Activated CD8-positive, alpha-beta memory T cell treated with anti-CD3 and anti-CD28 coated beads, Interleukin-2, amount 10 ng/mL, durations not matched to agents 7 days and 5 days (primary cell): ENCODE results near the gene ADGRB2. TPM values are rescaled to one million over a fixed set of nuclear protein-coding genes. Genes with fewer than 3 reads are reported as not detected.

Source experiments
- ATAC-seq: fragments of 150-1000 bp; cut with Tn5 transposase; one replicate; pipeline ENCODE4 v1.10.0; 2021; ENCODE audit warnings: moderate library complexity
- CTCF ChIA-PET: fragments of 350-600 bp; sonication (Branson Sonifier 250); formaldehyde crosslinking; loops from one replicate; lab custom pipeline; 2021; ENCODE audit warnings: antibody characterized with exemption; lab: Charles Lee
- DNase-seq: peaks from one replicate; pipeline ENCODE4 v3.0.0-alpha.2; 2020
- H3K27ac Mint-ChIP-seq: one replicate; pipeline ENCODE4 v1.8.0; 2021; ENCODE audit warnings: mild to moderate bottlenecking, mixed read lengths
- H3K27me3 Mint-ChIP-seq: one replicate; pipeline ENCODE4 v1.8.0; 2021; ENCODE audit warnings: mixed read lengths
- H3K36me3 Mint-ChIP-seq: one replicate; pipeline ENCODE4 v1.8.0; 2021; ENCODE audit warnings: mild to moderate bottlenecking, mixed read lengths
- H3K4me1 Mint-ChIP-seq: one replicate; pipeline ENCODE4 v1.8.0; 2021; ENCODE audit warnings: mixed read lengths
- H3K4me3 Mint-ChIP-seq: one replicate; pipeline ENCODE4 v1.8.0; 2021; ENCODE audit warnings: mild to moderate bottlenecking, moderate library complexity, mixed read lengths
- H3K9me3 Mint-ChIP-seq: one replicate; pipeline ENCODE4 v1.8.0; 2022; ENCODE audit warnings: low read depth, mixed read lengths
- total RNA-seq, 2 experiments: library from RNA; stranded (reverse); gene quantifications; one replicate each; pipeline ENCODE4 v1.2.3, GENCODE V29; 2021

Gene ADGRB2
- total RNA-seq, 2 experiments from 2014 or later = 0.07 to 1.3 TPM

DNA sequence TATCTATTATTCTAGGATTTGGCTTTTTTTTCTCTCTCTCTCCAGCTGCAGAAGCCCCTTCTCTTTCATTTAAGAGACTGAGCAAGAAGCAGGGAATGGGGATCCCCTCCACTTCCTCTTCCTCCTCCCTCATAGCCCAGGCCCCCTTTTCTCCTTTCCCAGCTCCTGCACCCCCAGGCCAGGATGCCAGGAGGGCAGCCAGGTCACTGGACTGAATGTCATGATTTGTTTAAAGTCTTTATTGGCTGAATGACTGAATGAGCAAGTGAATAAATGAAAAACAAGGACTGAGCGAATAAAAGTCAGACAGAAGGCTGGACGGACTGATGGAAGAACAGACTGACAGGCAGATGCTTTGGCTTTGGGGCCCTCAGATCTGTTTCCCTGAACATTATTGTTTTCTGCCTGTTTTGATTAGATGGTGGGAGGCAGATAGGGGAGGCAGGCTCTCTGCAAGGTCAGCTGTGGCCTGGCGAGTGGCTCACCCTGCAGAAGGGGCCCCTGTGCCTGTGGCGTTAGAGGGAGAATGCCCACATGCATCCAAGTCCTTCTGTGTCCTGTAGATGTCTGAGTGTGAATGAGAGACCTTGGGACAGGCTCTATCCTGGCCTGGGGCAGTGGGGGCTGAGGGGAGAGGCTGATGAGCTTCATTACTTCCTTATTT is 20.3 kb upstream of the ADGRB2 start:
- Mint-ChIP-seq H3K4me3 (no peak overlapping the region), H3K27me3 (no peaks in the 10 kb centered on the region), H3K4me1 (peaks cover 8% of the 10 kb centered on the region), H3K9me3 (no peaks in the 10 kb centered on the region), H3K36me3 (no peaks in the 10 kb centered on the region), H3K27ac (no peak overlapping the region)
- CTCF ChIA-PET = interaction anchor here (0.9 kb wide), 1 partner anchor 180 kb away, joined by 4 read pairs; no protein-coding TSS in a partner anchor
- no peak for DNase-seq
- no peak for ATAC-seq

- H3K4me1 Mint-ChIP-seq = peaks cover 8% of the 10 kb centered on the region
- no peak overlapping the region for H3K4me3 Mint-ChIP-seq
- H3K27me3 Mint-ChIP-seq = no peaks in the 10 kb centered on the region
- H3K36me3 Mint-ChIP-seq = no peaks in the 10 kb centered on the region
- CTCF ChIA-PET = interaction anchor here (0.9 to 1.1 kb wide), 2 partner anchors 118 to 180 kb away, joined by 3 to 4 read pairs; no protein-coding TSS in a partner anchor
- H3K9me3 Mint-ChIP-seq = no peaks in the 10 kb centered on the region
- ATAC-seq (no peak), DNase-seq (no peak)
- no peak overlapping the region for H3K27ac Mint-ChIP-seq
Observed at GRCh38 chr1:31783846-31784245, 19.7 kb upstream of the ADGRB2 start.

- ATAC-seq (no peak), DNase-seq (no peak)
- H3K9me3 Mint-ChIP-seq = no peaks in the 10 kb centered on the region
- H3K36me3 Mint-ChIP-seq = no peaks in the 10 kb centered on the region
- no peak overlapping the region for H3K4me3 Mint-ChIP-seq
- CTCF ChIA-PET = interaction anchor here (1.1 kb wide), 1 partner anchor 117 kb away, joined by 3 read pairs; no protein-coding TSS in a partner anchor
- H3K27ac Mint-ChIP-seq = no peak overlapping the region
- H3K27me3 Mint-ChIP-seq = peaks cover 7% of the 10 kb centered on the region
- peaks cover 2% of the 10 kb centered on the region for H3K4me1 Mint-ChIP-seq
Observed at GRCh38 chr1:31782421-31783410, 18.6 kb upstream of the ADGRB2 start.

DNA sequence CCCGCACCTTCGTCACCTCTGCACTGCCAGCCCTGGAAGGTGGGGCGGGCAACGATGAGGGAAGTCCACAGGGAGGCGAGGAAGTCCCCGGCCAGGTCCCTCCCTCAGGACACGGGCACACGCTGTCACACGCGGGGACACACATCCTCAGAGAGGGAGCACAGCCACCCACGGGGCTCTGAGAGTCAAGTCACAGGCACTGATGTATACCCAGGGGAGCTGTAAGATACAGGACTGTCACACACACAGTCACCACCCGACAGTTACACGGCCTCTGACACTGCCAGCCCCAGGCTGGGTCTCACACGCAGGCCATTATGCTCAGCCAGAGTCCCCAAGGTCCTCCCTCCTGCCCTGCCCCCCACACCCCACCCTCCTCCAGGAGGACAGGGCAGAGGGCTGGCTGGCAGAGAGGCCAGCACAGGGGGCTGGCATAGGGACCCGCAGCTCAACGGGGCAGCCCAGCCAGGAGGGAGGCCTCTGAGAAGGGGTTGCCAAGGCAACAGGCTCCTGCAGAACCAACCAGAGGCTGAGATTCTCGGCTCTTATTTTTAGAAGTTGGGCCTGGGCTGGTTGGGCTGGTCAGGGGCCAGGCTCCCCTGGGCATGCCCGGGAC is 17.7 kb upstream of the ADGRB2 start:
- ATAC-seq (no peak), DNase-seq (no peak)
- peak overlapping the region; percentile 15 for H3K27ac Mint-ChIP-seq
- CTCF ChIA-PET = no interaction called here
- H3K4me3 Mint-ChIP-seq = no peak overlapping the region
- no peaks in the 10 kb centered on the region for H3K4me1 Mint-ChIP-seq
- H3K27me3 Mint-ChIP-seq = peaks cover 14% of the 10 kb centered on the region
- no peaks in the 10 kb centered on the region for H3K9me3 Mint-ChIP-seq
- no peaks in the 10 kb centered on the region for H3K36me3 Mint-ChIP-seq

- Mint-ChIP-seq H3K27ac (peak overlapping the region; percentile 15), H3K9me3 (no peaks in the 10 kb centered on the region), H3K27me3 (peaks cover 18% of the 10 kb centered on the region)
Observed at GRCh38 chr1:31781138-31781755, 17.1 kb upstream of the ADGRB2 start.

GRCh38 chr1:31780632-31781031 is 16.5 kb upstream of the ADGRB2 start:
- no peak overlapping the region for H3K4me3 Mint-ChIP-seq
- no peak for DNase-seq
- ATAC-seq = no peak
- peaks cover 20% of the 10 kb centered on the region for H3K27me3 Mint-ChIP-seq
- CTCF ChIA-PET = no interaction called here
- no peak overlapping the region for H3K27ac Mint-ChIP-seq
- no peaks in the 10 kb centered on the region for H3K9me3 Mint-ChIP-seq
- no peaks in the 10 kb centered on the region for H3K4me1 Mint-ChIP-seq
- no peaks in the 10 kb centered on the region for H3K36me3 Mint-ChIP-seq

More at GRCh38 chr1:31781138-31781755, 17.1 kb upstream of the ADGRB2 start:
- Mint-ChIP-seq H3K4me3 (no peak overlapping the region), H3K36me3 (no peaks in the 10 kb centered on the region), H3K4me1 (no peaks in the 10 kb centered on the region)
- CTCF ChIA-PET = no interaction called here
- DNase-seq = no peak
- no peak for ATAC-seq

DNA sequence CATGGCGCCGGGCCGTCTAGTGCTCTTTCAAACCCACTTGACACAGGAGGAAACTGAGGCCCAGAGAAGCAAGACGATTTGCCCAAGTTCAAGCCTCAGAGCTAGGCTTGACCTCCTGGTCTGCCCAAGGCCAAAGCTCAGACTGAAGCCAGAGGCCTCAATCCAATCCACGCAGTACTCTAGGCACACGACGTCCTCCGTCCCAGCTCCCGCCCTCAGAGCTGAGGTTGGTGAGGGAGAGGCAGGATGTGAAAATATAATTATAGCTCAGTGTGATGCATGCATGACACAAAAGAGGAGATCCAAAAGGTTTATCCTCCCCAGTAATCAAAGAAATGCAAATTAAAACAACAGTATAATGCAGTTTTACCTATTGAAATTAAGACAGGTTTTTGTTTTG is 15.5 kb upstream of the ADGRB2 start:
- H3K4me3 Mint-ChIP-seq = no peak overlapping the region
- ATAC-seq (no peak), DNase-seq (no peak)
- no peaks in the 10 kb centered on the region for H3K36me3 Mint-ChIP-seq
- H3K27ac Mint-ChIP-seq = no peak overlapping the region
- no peaks in the 10 kb centered on the region for H3K9me3 Mint-ChIP-seq
- CTCF ChIA-PET = interaction anchor here (1.9 kb wide), 1 partner anchor 9 kb away, joined by 9 read pairs; no protein-coding TSS in a partner anchor
- no peaks in the 10 kb centered on the region for H3K4me1 Mint-ChIP-seq
- peaks cover 27% of the 10 kb centered on the region for H3K27me3 Mint-ChIP-seq

GRCh38 chr1:31778763-31779488 is 14.8 kb upstream of the ADGRB2 start:
- Mint-ChIP-seq H3K27ac (no peak overlapping the region), H3K4me3 (no peak overlapping the region), H3K4me1 (peaks cover 6% of the 10 kb centered on the region), H3K27me3 (peaks cover 35% of the 10 kb centered on the region), H3K36me3 (no peaks in the 10 kb centered on the region), H3K9me3 (no peaks in the 10 kb centered on the region)
- CTCF ChIA-PET = interaction anchor here (1.9 kb wide), 1 partner anchor 10 kb away, joined by 9 read pairs; no protein-coding TSS in a partner anchor
- DNase-seq (no peak), ATAC-seq (no peak)

DNA sequence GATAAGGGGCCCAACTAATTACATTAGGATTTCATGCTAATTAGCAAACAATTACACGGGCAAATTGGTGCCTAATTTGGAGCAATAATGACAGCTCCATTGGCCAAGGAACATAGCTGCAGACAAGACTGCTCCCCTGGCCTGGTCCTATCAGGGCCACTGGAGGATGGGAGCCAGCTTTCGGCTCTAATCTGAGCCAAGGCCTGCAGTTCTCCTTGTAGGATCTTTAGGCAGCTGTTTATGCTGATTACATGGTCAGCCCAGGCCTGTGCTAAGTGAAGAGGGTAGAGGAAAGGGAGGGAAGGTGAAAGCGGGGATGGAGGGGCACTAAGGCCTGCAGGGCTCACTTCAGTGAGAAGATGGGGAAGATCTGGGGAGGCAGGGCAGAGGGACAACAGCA is 12.4 kb upstream of the ADGRB2 start:
- no peak overlapping the region for H3K27ac Mint-ChIP-seq
- DNase-seq (no peak), ATAC-seq (no peak)
- no peaks in the 10 kb centered on the region for H3K9me3 Mint-ChIP-seq
- no peak overlapping the region for H3K4me3 Mint-ChIP-seq
- H3K27me3 Mint-ChIP-seq = peaks cover 56% of the 10 kb centered on the region
- H3K36me3 Mint-ChIP-seq = peaks cover 1% of the 10 kb centered on the region
- H3K4me1 Mint-ChIP-seq = peaks cover 19% of the 10 kb centered on the region
- CTCF ChIA-PET = interaction anchor here (1.0 to 3.0 kb wide), 4 partner anchors 10 to 13 kb away, joined by 3 to 14 read pairs (median 6); partner anchors contain the start of gene ADGRB2

DNA sequence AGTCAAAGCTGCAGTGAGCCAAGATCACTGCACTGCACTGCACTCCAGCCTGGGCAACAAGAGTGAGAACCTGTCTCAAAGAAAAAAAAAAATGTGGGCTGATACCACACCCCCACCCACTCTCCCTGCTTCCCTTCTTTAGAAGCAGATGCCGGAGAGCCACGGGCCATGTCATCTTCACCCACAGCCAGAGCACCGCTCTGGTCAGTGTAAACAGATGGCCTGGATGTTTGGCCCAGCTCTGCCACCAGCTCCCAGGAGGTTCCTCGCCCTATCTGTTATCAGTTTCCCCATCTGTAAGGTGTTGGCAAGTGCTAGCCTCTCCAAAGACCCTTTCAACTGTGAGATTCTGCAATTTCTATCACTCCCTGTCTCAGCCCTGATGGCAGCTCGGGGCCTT is 11.9 kb upstream of the ADGRB2 start:
- H3K27ac Mint-ChIP-seq = no peak overlapping the region
- no peak overlapping the region for H3K4me3 Mint-ChIP-seq
- no peaks in the 10 kb centered on the region for H3K9me3 Mint-ChIP-seq
- ATAC-seq = no peak
- H3K36me3 Mint-ChIP-seq = peaks cover 1% of the 10 kb centered on the region
- peaks cover 61% of the 10 kb centered on the region for H3K27me3 Mint-ChIP-seq
- no peak for DNase-seq
- CTCF ChIA-PET = interaction anchor here (1.0 to 3.0 kb wide), 3 partner anchors 13 to 62 kb away, joined by 3 to 14 read pairs (median 8); partner anchors contain the start of gene ADGRB2
- peaks cover 20% of the 10 kb centered on the region for H3K4me1 Mint-ChIP-seq

- Mint-ChIP-seq H3K9me3 (no peaks in the 10 kb centered on the region), H3K27ac (no peak overlapping the region), H3K36me3 (peaks cover 1% of the 10 kb centered on the region), H3K4me1 (peaks cover 24% of the 10 kb centered on the region), H3K4me3 (no peak overlapping the region), H3K27me3 (peaks cover 65% of the 10 kb centered on the region)
- CTCF ChIA-PET = interaction anchor here (1.0 to 3.0 kb wide), 2 partner anchors 12 to 61 kb away, joined by 3 to 8 read pairs; partner anchors contain the start of gene ADGRB2
- ATAC-seq (no peak), DNase-seq (no peak)
Observed at GRCh38 chr1:31775210-31775999, 11.3 kb upstream of the ADGRB2 start.
